ENCODE results near the gene CCNL2. TPM values are rescaled to one million over a fixed set of nuclear protein-coding genes. Genes with fewer than 3 reads are reported as not detected.

Gene CCNL2
- total and polyA plus RNA-seq, 7 donors: 40.2 to 71.8 (median 52.0) TPM

GRCh38 chr1:1365875-1366698 lies 33.0 kb downstream of the CCNL2 start:
- H3K4me1 ChIP-seq: peaks cover 3% of the 10 kb centered on the region
- no peak overlapping the region for H3K27ac ChIP-seq
- DNase-seq (no peak), ATAC-seq (no peak)
- no peak for TF ChIP-seq CTCF (IDR thresholded peaks at IDR 0.05)
- H3K4me3 ChIP-seq: no peak overlapping the region
- no peaks in the 10 kb centered on the region for H3K36me3 ChIP-seq (ENCODE audit: insufficient read depth in 1 of 2, low read depth in 1 of 2)
- peaks cover 0 to 6% (median 4%) of the 10 kb centered on the region in 3 donors for H3K27me3 ChIP-seq (ENCODE audit: insufficient read depth in 3 of 3, low read length in 2 of 3)
- H3K9me3 ChIP-seq: no peaks in the 10 kb centered on the region
- intact Hi-C loops (cut with DNase I): no loop called here
- WGBS, 3 donors: 82 to 83% (median 83%) methylated on average over 10 of the region's 10 CpGs

GRCh38 chr1:1364266-1364665 lies 34.9 kb downstream of the CCNL2 start:
- DNase-seq: peak in 1 of 2 donors; percentile 46
- intact Hi-C loops (cut with DNase I): no loop called here

GRCh38 chr1:1361982-1362423 lies 37.1 kb downstream of the CCNL2 start:
- ATAC-seq (peak in 1 of 4 donors; percentile 18), DNase-seq (peak; percentile 71 to 78)
- no peak for TF ChIP-seq CTCF (IDR thresholded peaks at IDR 0.05)
- Histone ChIP-seq H3K36me3 (ENCODE audit: insufficient read depth in 1 of 2, low read depth in 1 of 2) (no peaks in the 10 kb centered on the region), H3K27ac (peak overlapping the region; percentile 43), H3K4me3 (no peak overlapping the region), H3K27me3 (ENCODE audit: insufficient read depth in 3 of 3, low read length in 2 of 3) (peaks cover 0 to 39% (median 11%) of the 10 kb centered on the region in 3 donors), H3K9me3 (no peaks in the 10 kb centered on the region), H3K4me1 (peaks cover 12% of the 10 kb centered on the region)
- intact Hi-C loops (cut with DNase I): no loop called here
- WGBS, 3 donors: 14 to 31% (median 22%) methylated on average over 13 of the region's 13 CpGs

More at GRCh38 chr1:1364266-1364665, 34.9 kb downstream of the CCNL2 start:
- H3K9me3 ChIP-seq: no peaks in the 10 kb centered on the region
- no peak for TF ChIP-seq CTCF (IDR thresholded peaks at IDR 0.05)
- H3K36me3 ChIP-seq (ENCODE audit: insufficient read depth in 1 of 2, low read depth in 1 of 2): no peaks in the 10 kb centered on the region
- peaks cover 0 to 18% (median 11%) of the 10 kb centered on the region in 3 donors for H3K27me3 ChIP-seq (ENCODE audit: insufficient read depth in 3 of 3, low read length in 2 of 3)
- WGBS, 3 donors: 72 to 76% (median 74%) methylated on average over 14 of the region's 14 CpGs
- H3K27ac ChIP-seq: no peak overlapping the region
- H3K4me1 ChIP-seq: peaks cover 12% of the 10 kb centered on the region
- no peak overlapping the region for H3K4me3 ChIP-seq
- ATAC-seq: no peak

- Histone ChIP-seq H3K36me3 (ENCODE audit: insufficient read depth in 1 of 2, low read depth in 1 of 2) (no peaks in the 10 kb centered on the region), H3K4me1 (peaks cover 15% of the 10 kb centered on the region), H3K27me3 (ENCODE audit: insufficient read depth in 3 of 3, low read length in 2 of 3) (peaks cover 0 to 42% (median 11%) of the 10 kb centered on the region in 3 donors), H3K4me3 (no peak overlapping the region), H3K9me3 (no peaks in the 10 kb centered on the region), H3K27ac (peak overlapping the region; percentile 43)
- intact Hi-C loops (cut with DNase I): no loop called here
- WGBS, 3 donors: 45 to 68% (median 52%) methylated on average over 30 to 35 of the region's 35 CpGs
- ATAC-seq (no peak), DNase-seq (peak; percentile 20 to 46)
- no peak for TF ChIP-seq CTCF (IDR thresholded peaks at IDR 0.05)
Observed at GRCh38 chr1:1361233-1361981, 37.7 kb downstream of the CCNL2 start.
